H1 (cell line): Measurements from ENCODE around the gene LAIR1. TPM values are rescaled to one million over a fixed set of nuclear protein-coding genes. Genes with fewer than 3 reads are reported as not detected.
A peak's percentile ranks its signal among the peaks of the same experiment; 100 is the strongest.

ENCODE experiments used
- CTCF ChIA-PET: fragments of 300-600 bp; sonication (Branson Sonifier 250); formaldehyde crosslinking; loops from one replicate; lab custom pipeline; 2021; ENCODE audit not compliant: partially characterized antibody; lab: Charles Lee
- POLR2A ChIA-PET: fragments of 300-600 bp; sonication (Branson Sonifier 250); formaldehyde crosslinking; loops from one replicate; lab custom pipeline; 2021; ENCODE audit warnings: inconsistent platforms; ENCODE audit not compliant: partially characterized antibody; lab: Charles Lee
- DNase-seq, 2 experiments: peaks; one replicate each; pipeline versions ENCODE4 v3.0.0 to v3.0.0-alpha.2; 2010 to 2022; ENCODE audit warnings: low spot score in 2 of 2, low read depth in 1 of 2, mixed read lengths in 1 of 2
- FAIRE-seq: peaks from 2 replicates; lab custom pipeline; 2011; peaks lifted over from hg19 to GRCh38; lab: Jason Lieb, UNC
- H2AFZ ChIP-seq: 2 replicates; pipeline ENCODE4 v1.8.1; 2012; ENCODE audit warnings: low read length, inconsistent platforms
- H2AK5ac ChIP-seq: 2 replicates; pipeline ENCODE4 v1.6.1; 2013; ENCODE audit warnings: low read depth, low read length
- H2BK120ac ChIP-seq: replicated peaks from 2 replicates; pipeline ENCODE3; 2013; ENCODE audit warnings: low read depth, low read length, inconsistent platforms
- H2BK12ac ChIP-seq: 2 replicates; pipeline ENCODE4 v1.6.1; 2013; ENCODE audit warnings: low read depth, low read length
- H2BK15ac ChIP-seq: 2 replicates; pipeline ENCODE4 v1.6.1; 2013; ENCODE audit warnings: low read length
- H2BK20ac ChIP-seq: 2 replicates; pipeline ENCODE4 v1.6.1; 2013; ENCODE audit warnings: low read length
- H2BK5ac ChIP-seq: 2 replicates; pipeline ENCODE4 v1.6.1; 2013; ENCODE audit warnings: low read depth, low read length
- H3K14ac ChIP-seq: 2 replicates; pipeline ENCODE4 v1.6.1; 2013; ENCODE audit warnings: inconsistent platforms; ENCODE audit not compliant: insufficient read length
- H3K18ac ChIP-seq: 2 replicates; pipeline ENCODE4 v1.6.1; 2013; ENCODE audit warnings: low read length; ENCODE audit errors: extremely low read depth
- H3K23ac ChIP-seq: 2 replicates; pipeline ENCODE4 v1.6.1; 2013; ENCODE audit warnings: inconsistent platforms; ENCODE audit not compliant: insufficient read length
- H3K23me2 ChIP-seq: 2 replicates; pipeline ENCODE4 v1.6.1; 2013; ENCODE audit warnings: low read depth, low read length
- H3K27ac ChIP-seq: 2 replicates; pipeline ENCODE4 v1.6.1; 2011; ENCODE audit warnings: low read depth, low read length, inconsistent platforms
- H3K27me3 ChIP-seq, 4 experiments: replicated peaks in 1 of 4; 1 replicate in 1 of 4; 2 replicates in 3 of 4; pipeline versions ENCODE4 v1.6.1 to v1.8.1; 2011 to 2013; ENCODE audit warnings: low read length in 3 of 4, mild to moderate bottlenecking in 3 of 4, inconsistent platforms in 2 of 4, mixed read lengths in 2 of 4, moderate library complexity in 1 of 4; ENCODE audit not compliant: control insufficient read depth in 3 of 4, insufficient read depth in 3 of 4; ENCODE audit errors: extremely low read depth in 1 of 4
- H3K36me3 ChIP-seq, 4 experiments: 2 replicates each; pipeline versions ENCODE4 v1.6.1 to v1.8.1; 2011 to 2013; ENCODE audit warnings: mild to moderate bottlenecking in 4 of 4, low read length in 3 of 4, moderate library complexity in 2 of 4, control low read depth in 1 of 4, inconsistent platforms in 1 of 4; ENCODE audit not compliant: insufficient read depth in 4 of 4, control insufficient read depth in 2 of 4
- H3K4ac ChIP-seq: replicated peaks from 2 replicates; pipeline ENCODE3; 2013; ENCODE audit warnings: low read length, low read depth, mixed read lengths, inconsistent platforms; ENCODE audit not compliant: insufficient read length
- H3K4me1 ChIP-seq, 4 experiments: replicated peaks in 1 of 4; 1 replicate in 1 of 4; 2 replicates in 3 of 4; pipeline versions ENCODE4 v1.6.1 to v1.8.1; 2011 to 2013; ENCODE audit warnings: low read length in 3 of 4, inconsistent platforms in 2 of 4, mixed read lengths in 1 of 4; ENCODE audit not compliant: insufficient read depth in 4 of 4, control insufficient read depth in 3 of 4
- H3K4me2 ChIP-seq, 2 experiments: 2 replicates each; pipeline versions ENCODE4 v1.6.1 to v1.8.1; 2011 to 2013; ENCODE audit warnings: low read depth in 2 of 2, low read length in 2 of 2, control low read depth in 1 of 2, inconsistent platforms in 1 of 2, mild to moderate bottlenecking in 1 of 2; ENCODE audit not compliant: insufficient read depth in 1 of 2
- H3K4me3 ChIP-seq, 4 experiments: fragments of 200-600, 300-600 bp in 1 of 4; sonication (generic), shearing (Covaris generic), sonication (Bioruptor Twin) in 1 of 4; 2 replicates each; pipeline versions ENCODE4 v1.5.1 to v1.8.1; 2011 to 2016; ENCODE audit warnings: low read length in 4 of 4, low read depth in 3 of 4, control low read depth in 2 of 4, inconsistent platforms in 2 of 4, mild to moderate bottlenecking in 2 of 4, mixed read lengths in 1 of 4, moderate library complexity in 1 of 4; ENCODE audit not compliant: insufficient read depth in 2 of 4; ENCODE audit errors: extremely low read depth in 1 of 4
- H3K56ac ChIP-seq: replicated peaks from 2 replicates; pipeline ENCODE3; 2013; ENCODE audit warnings: low read depth, mild to moderate bottlenecking, mixed read lengths, low read length, inconsistent platforms; ENCODE audit not compliant: insufficient read length
- H3K79me1 ChIP-seq: 2 replicates; pipeline ENCODE4 v1.6.1; 2013; ENCODE audit warnings: low read depth, low read length, control low read depth
- H3K79me2 ChIP-seq, 2 experiments: 2 replicates each; pipeline versions ENCODE4 v1.6.1 to v1.8.1; 2012 to 2013; ENCODE audit warnings: low read length in 2 of 2, mild to moderate bottlenecking in 2 of 2, inconsistent platforms in 1 of 2; ENCODE audit not compliant: insufficient read depth in 2 of 2, control insufficient read depth in 1 of 2
- H3K9ac ChIP-seq, 4 experiments: replicated peaks in 1 of 4; 1 replicate in 1 of 4; 2 replicates in 3 of 4; pipeline versions ENCODE4 v1.6.1 to v1.8.1; 2011 to 2013; ENCODE audit warnings: low read depth in 3 of 4, low read length in 3 of 4, control low read depth in 2 of 4, mild to moderate bottlenecking in 2 of 4, moderate library complexity in 2 of 4, inconsistent platforms in 1 of 4; ENCODE audit errors: extremely low read depth in 1 of 4
- H3K9me3 ChIP-seq, 2 experiments: 2 replicates each; pipeline versions ENCODE4 v1.6.1 to v1.8.1; 2012 to 2013; ENCODE audit warnings: mild to moderate bottlenecking in 2 of 2, moderate library complexity in 2 of 2, control low read depth in 1 of 2, inconsistent platforms in 1 of 2, low read depth in 1 of 2, low read length in 1 of 2, mixed read lengths in 1 of 2; ENCODE audit not compliant: insufficient read depth in 2 of 2
- H4K20me1 ChIP-seq, 2 experiments: replicated peaks in 1 of 2; 2 replicates each; pipeline versions ENCODE3 to v1.8.1; 2011 to 2013; ENCODE audit warnings: inconsistent platforms in 2 of 2, low read length in 2 of 2, mild to moderate bottlenecking in 1 of 2; ENCODE audit not compliant: insufficient read depth in 2 of 2, control insufficient read depth in 1 of 2
- H4K5ac ChIP-seq: 2 replicates; pipeline ENCODE4 v1.6.1; 2013; ENCODE audit warnings: low read length, low read depth, mixed read lengths, inconsistent platforms; ENCODE audit not compliant: insufficient read length
- H4K8ac ChIP-seq: 2 replicates; pipeline ENCODE4 v1.8.0; 2013; ENCODE audit warnings: mild to moderate bottlenecking, moderate library complexity, low read length, inconsistent platforms; ENCODE audit not compliant: insufficient read depth; ENCODE audit errors: extremely low read depth
- H4K91ac ChIP-seq: replicated peaks from 2 replicates; pipeline ENCODE3; 2013; ENCODE audit warnings: low read length, mixed read lengths, inconsistent platforms; ENCODE audit not compliant: insufficient read length
- BACH1 ChIP-seq: IDR thresholded peaks from 2 replicates; pipeline ENCODE4 v1.6.1; 2012; ENCODE audit warnings: low read length, improper control_type of control experiment
- CTBP2 ChIP-seq: IDR thresholded peaks from 2 replicates; pipeline ENCODE4 v1.7.0; 2011; ENCODE audit warnings: borderline replicate concordance, mild to moderate bottlenecking, moderate library complexity, mixed read lengths, low read length; ENCODE audit not compliant: insufficient read depth, insufficient read length
- EZH2 ChIP-seq: fragments of 200-600 bp; sonication (generic); IDR thresholded peaks from 2 replicates; pipeline ENCODE4 v1.7.1; 2012; ENCODE audit warnings: low read depth, mild to moderate bottlenecking, moderate library complexity, low read length, inconsistent platforms; ENCODE audit not compliant: severe bottlenecking
- KDM5A ChIP-seq: fragments of 200-600 bp; IDR thresholded peaks from 2 replicates; pipeline ENCODE4 v1.7.1; 2012; ENCODE audit warnings: mild to moderate bottlenecking, low read length, inconsistent platforms, mixed read lengths
- POLR2A ChIP-seq, 2 experiments: IDR thresholded peaks; 1 replicate in 1 of 2; 2 replicates in 1 of 2; pipeline ENCODE4 v1.6.1; 2011; ENCODE audit warnings: low read depth in 2 of 2, low read length in 2 of 2, mild to moderate bottlenecking in 2 of 2; ENCODE audit errors: control extremely low read depth in 1 of 2
- SP1 ChIP-seq: IDR thresholded peaks from 2 replicates; pipeline ENCODE4 v1.6.1; 2011; ENCODE audit warnings: low read depth, low read length
- SRF ChIP-seq: IDR thresholded peaks from 2 replicates; pipeline ENCODE4 v1.6.1; 2011; ENCODE audit warnings: mild to moderate bottlenecking, low read depth, low read length, moderate library complexity
- ZNF274 ChIP-seq: IDR thresholded peaks from 2 replicates; pipeline ENCODE4 v1.7.0; 2012; ENCODE audit warnings: low read length, borderline replicate concordance; ENCODE audit errors: extremely low read depth
- WGBS, 2 experiments: shearing (Covaris generic) in 1 of 2; methylation state at CpG; one replicate each; pipeline versions ENCODE4 v1.1.6 to v1.1.7; 2013 to 2015; ENCODE audit warnings: low lambda C conversion rate in 2 of 2, mixed read lengths in 2 of 2, inconsistent platforms in 1 of 2, low coverage in 1 of 2, missing lambda C conversion rate in 1 of 2; ENCODE audit not compliant: insufficient replicate concordance in 2 of 2, insufficient coverage in 1 of 2, insufficient read length in 1 of 2; ENCODE audit errors: extremely low coverage in 1 of 2, missing lambda C conversion rate in 1 of 2; 5-methylcytosine and 5-hydroxymethylcytosine counted together
- polyA plus RNA-seq, 7 experiments: library from polyadenylated mRNA; depleted of rRNA in 3 of 7; stranded (reverse) in 5 of 7; unstranded in 2 of 7; fragments of >200 nt in 5 of 7; fragments of 200-250 nt in 2 of 7; gene quantifications; 1 replicate in 5 of 7; 2 replicates in 1 of 7; 4 replicates in 1 of 7; pipeline versions ENCODE4 v1.2.1 to v1.2.3, GENCODE V29; 2011 to 2013; ENCODE audit warnings: missing spikeins in 2 of 7, mixed read lengths in 2 of 7
- total RNA-seq: library from RNA; stranded (reverse); fragmentation: NEBNext Ultra II Directional; extraction: Animal tissue kit (Norgen Biotek cat#: 25700); gene quantifications from 2 replicates; pipeline ENCODE4 v1.2.1, GENCODE V29; 2021
- TF ChIP-seq, protein P1 (sequence below): IDR thresholded peaks from 2 replicates; pipeline ENCODE4 v1.6.1; 2011; ENCODE audit warnings: low read length, improper control_type of control experiment

The LAIR1 gene
- total and polyA plus RNA-seq, 2 of the 8 experiments (the other 6 are each of a cell fraction or from before 2014, with no cell fraction given) = 0.18 TPM; not detected in 1

DNA sequence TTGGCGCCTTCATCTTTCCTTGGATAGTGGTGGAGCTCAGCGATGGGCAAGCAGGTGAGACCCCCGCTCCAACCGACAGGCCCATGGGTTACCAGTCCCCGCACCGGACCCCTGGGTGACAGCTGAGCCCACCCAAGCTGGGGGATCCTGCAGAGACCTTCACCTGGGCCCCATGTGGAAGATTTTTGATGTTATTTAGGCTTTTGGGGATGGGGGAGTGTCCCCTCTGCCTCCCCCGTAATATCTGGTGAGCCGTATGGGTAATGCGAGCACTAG is 46.8 kb downstream of the LAIR1 start:
- Histone ChIP-seq H3K4me1 (no peaks in the 10 kb centered on the region; a peak in 1 of 7 replicates), H3K36me3 (no peaks in the 10 kb centered on the region), H2BK12ac (no peak overlapping the region), H3K18ac (no peak overlapping the region), H2AK5ac (no peak overlapping the region), H3K4me2 (peak overlapping the region in 1 of 2 experiments; percentile 18; a peak in 1 of 4 replicates), H3K4me3 (no peak overlapping the region), H4K8ac (no peak overlapping the region), H3K9ac (no peak overlapping the region), H3K56ac (no peak overlapping the region), H3K27ac (no peak overlapping the region), H3K79me2 (no peaks in the 10 kb centered on the region), H3K9me3 (peaks cover 7 to 15% of the 10 kb centered on the region in 2 experiments; a peak in 2 of 4 replicates), H2AFZ (no peak overlapping the region), H3K23me2 (no peaks in the 10 kb centered on the region), H2BK15ac (0 out of 2 replicates have a peak overlapping the region, but pooled peaks have one; percentile 29), H3K23ac (no peak overlapping the region), H4K5ac (no peak overlapping the region), H2BK5ac (no peak overlapping the region), H3K14ac (no peak overlapping the region), H2BK20ac (no peak overlapping the region), H3K79me1 (no peaks in the 10 kb centered on the region), H4K20me1 (no peaks in the 10 kb centered on the region), H3K4ac (no peak overlapping the region), H4K91ac (no peak overlapping the region), H2BK120ac (no peak overlapping the region), H3K27me3 (no peaks in the 10 kb centered on the region)
- WGBS, 2 experiments = 98% methylated on average over 9 of the region's 9 CpGs; no CpG with 5 or more reads in 1 of the 2 experiments
- ChIA-PET CTCF (interaction anchor here (0.8 to 1.8 kb wide), 5 partner anchors 9 to 78 kb away, joined by 3 to 10 read pairs (median 3); no protein-coding TSS in a partner anchor), POLR2A (interaction anchor here (1.6 kb wide), 1 partner anchor 112 kb away, joined by 5 read pairs; no protein-coding TSS in a partner anchor)
- TF ChIP-seq POLR2A (IDR thresholded peaks at IDR 0.05; ENCODE audit: control extremely low read depth in 1 of 2, low read depth in 2 of 2, low read length in 2 of 2) (no peak), SRF (no peak), CTBP2 (no peak), SP1 (no peak), EZH2 (no peak), BACH1 (no peak), ZNF274 (no peak), KDM5A (no peak)
- TF ChIP-seq, protein P1, sequence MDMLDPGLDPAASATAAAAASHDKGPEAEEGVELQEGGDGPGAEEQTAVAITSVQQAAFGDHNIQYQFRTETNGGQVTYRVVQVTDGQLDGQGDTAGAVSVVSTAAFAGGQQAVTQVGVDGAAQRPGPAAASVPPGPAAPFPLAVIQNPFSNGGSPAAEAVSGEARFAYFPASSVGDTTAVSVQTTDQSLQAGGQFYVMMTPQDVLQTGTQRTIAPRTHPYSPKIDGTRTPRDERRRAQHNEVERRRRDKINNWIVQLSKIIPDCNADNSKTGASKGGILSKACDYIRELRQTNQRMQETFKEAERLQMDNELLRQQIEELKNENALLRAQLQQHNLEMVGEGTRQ = no peak
- FAIRE-seq (no peak), DNase-seq (no peak)
